Measurements from ENCODE around the gene CIITA.

DNA sequence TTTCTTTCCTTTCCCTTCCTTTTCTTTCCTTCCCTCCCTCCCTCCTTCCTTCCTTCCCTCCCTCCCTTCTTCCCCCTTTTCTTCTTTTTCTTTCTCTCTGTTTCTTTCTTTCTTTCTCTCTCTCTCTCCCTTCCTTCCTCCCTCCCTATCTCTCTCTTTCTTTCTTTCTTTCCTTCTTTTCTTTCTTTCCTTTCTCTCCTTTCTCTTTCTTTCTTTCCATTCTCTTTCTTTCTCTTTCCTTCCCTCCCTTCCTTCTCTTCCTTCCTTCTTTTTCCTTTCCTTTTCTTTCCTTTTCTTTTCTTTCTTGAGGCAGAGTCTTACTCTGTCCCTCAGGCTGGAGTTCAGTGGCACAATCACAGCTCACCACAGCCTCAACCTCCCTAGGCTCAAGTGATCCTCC lies 34.3 kb downstream of the CIITA start:
- TF ChIP-seq, protein P1, sequence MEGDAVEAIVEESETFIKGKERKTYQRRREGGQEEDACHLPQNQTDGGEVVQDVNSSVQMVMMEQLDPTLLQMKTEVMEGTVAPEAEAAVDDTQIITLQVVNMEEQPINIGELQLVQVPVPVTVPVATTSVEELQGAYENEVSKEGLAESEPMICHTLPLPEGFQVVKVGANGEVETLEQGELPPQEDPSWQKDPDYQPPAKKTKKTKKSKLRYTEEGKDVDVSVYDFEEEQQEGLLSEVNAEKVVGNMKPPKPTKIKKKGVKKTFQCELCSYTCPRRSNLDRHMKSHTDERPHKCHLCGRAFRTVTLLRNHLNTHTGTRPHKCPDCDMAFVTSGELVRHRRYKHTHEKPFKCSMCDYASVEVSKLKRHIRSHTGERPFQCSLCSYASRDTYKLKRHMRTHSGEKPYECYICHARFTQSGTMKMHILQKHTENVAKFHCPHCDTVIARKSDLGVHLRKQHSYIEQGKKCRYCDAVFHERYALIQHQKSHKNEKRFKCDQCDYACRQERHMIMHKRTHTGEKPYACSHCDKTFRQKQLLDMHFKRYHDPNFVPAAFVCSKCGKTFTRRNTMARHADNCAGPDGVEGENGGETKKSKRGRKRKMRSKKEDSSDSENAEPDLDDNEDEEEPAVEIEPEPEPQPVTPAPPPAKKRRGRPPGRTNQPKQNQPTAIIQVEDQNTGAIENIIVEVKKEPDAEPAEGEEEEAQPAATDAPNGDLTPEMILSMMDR (conservative IDR thresholded peaks at IDR 0.05): no peak
- no peak for TF ChIP-seq ZFX (IDR thresholded peaks at IDR 0.05)

All from C4-2B (cell line).